GM10266 (cell line): Measurements from ENCODE around the gene POU2F2.

ENCODE experiments used
- DNase-seq: peaks from one replicate; pipeline ENCODE4 v3.0.0; 2012; ENCODE audit errors: extremely low spot score
- CTCF ChIP-seq: IDR thresholded peaks from 2 replicates; pipeline ENCODE4 v1.5.1; 2012; ENCODE audit warnings: mild to moderate bottlenecking, low read depth; ENCODE audit not compliant: control insufficient read depth, insufficient read depth; ENCODE audit errors: missing control alignments

Gene POU2F2

DNA sequence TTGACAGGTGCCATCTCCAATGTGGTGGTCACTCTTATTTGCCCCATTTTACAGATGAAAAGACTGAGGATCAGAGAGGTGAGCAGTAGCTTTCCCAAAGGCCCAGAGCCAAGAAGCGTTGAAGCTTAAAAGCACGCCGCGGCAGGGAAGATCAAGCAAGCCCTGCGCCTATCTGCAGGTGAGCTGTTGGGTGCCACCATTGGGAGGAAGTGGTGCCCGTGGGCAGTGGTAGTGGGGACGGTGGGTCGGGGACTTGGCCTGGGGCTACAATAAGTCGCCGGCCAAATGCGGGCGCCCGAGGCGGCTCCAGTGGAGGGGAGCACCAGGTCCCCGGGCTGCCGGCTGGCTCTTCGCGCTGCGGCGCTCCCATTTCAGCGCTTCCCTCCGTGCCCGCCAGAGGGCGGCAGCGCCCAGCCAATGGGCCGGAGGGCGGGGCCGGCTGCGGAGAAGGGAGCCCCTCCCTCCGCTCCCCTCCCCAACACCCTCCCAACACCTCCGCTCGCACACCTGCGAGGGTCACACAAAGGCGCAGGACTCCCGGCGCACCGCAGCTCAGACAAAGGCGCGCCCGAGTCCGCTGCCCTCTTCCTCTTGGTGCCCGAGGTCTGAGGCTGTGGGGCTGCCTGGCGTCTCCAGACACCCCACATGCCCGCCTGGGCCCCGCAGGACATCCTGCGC is 744 bp upstream of the POU2F2 start:
- DNase-seq, result peak; percentile 86
- TF ChIP-seq CTCF, result peak; percentile 96

DNA sequence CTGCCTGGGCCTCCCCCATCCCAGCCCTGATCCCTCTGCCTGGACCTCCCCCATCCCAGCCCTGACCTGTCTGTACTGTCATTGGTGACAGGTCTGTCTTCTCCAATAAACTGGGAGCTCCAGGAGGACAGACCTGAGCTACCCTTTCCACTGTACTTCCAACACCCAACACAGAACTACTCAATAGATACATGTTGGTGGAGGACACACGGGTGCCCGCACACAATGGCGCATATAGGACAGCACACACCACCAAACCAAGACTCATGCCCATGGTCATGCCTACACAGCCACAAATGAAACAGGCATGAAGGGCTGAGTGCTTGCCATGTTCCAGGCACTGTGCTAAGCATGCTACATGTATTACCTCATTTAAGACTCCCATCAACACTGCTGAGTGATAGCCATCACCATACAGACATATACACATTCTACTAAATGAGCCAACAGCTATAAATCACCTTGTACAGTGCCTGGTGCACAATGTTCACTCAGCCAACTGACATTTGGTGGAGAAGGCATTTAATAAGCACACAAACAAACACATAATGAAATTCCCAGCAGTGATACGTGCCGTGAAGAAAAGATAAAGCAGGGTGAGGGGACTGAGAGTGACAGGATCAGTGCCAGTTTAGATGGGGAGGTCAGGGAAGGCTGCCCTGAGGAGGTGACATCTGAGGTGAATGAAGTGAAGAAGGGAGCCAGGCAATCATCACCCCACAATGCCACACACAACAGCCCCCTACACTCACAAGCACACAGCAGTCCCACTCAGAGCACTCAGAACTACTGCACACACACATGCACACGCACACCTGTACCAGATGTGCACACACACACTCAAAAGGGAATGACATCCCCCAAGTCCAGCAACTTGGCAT is 857 bp downstream of the POU2F2 start:
- no peak for TF ChIP-seq CTCF
- DNase-seq, result no peak

GRCh38 chr19:42130254-42130573 is 2.0 kb downstream of the POU2F2 start:
- DNase-seq, result no peak
- no peak for TF ChIP-seq CTCF

DNA sequence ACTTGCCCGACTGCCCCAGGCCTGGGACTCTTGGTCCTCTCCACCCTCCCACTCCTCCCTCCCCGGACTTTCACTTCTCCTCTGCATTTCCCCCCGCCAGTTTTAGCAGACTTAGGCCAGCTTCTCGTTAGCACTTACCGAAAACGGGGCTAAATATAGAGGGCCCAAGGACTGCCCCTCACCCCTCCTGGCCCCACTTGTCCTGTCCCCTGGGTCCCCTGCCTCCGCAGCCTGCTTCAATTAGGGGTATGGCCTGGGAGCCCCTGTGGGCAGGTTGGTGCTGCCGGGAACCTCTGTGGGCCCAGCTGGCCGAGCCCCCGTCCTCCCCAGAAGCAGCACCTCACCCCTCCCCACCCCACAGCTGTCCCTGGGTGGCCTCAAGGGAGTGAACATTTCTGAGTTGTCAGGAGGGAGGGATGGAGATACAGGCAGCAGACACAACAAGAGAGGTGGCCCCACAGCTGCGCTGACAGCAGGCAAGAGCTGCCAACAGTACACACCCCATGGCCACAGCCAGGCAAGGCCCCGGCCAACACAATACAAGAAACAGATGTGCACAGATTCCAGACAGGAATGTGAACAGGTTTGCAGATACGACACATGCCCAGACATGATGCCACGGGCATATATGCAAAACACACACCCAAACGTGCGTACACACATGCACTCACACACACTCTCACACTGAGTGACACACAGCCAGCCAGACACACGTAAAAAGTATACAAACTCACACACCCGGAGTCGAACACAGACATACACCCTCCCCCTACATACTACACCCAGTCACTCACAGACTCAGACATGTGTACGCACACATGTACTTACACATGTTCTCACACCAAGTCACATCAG is 2.6 kb downstream of the POU2F2 start:
- peak; percentile 80 for DNase-seq
- no peak for TF ChIP-seq CTCF

DNA sequence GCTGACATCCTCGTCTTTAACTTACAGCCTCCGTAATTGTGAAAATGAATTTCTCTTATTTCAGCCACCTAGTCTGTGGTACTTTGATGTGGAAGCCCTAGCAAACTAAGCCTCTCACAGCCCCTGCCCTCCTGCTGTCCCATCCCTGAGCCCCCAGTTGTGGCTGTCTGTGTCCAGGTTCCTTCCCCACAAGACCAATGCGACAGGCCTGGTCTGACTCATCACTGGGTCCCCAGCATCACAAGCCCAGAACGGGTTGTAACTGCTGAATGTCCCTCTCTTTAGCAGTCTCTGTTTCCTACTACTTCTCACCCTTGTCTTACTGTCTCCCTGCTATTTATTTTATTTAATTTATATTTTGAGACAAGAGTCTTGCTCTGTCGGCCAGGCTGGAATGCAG is 5.7 kb downstream of the POU2F2 start:
- no peak for DNase-seq
- TF ChIP-seq CTCF, result no peak

GRCh38 chr19:42125536-42125935 is 6.7 kb downstream of the POU2F2 start:
- TF ChIP-seq CTCF, result no peak
- DNase-seq, result no peak
